Calu3 (cell line): ENCODE results near the gene ZBTB49. TPM values are rescaled to one million over a fixed set of nuclear protein-coding genes. Genes with fewer than 3 reads are reported as not detected.

Experiments
- BruUV-seq: library from RNA; stranded (reverse); fragments of 400-500 nt; replicated peaks from 2 replicates; lab custom pipeline; 2021; lab: Mats Ljungman, UMichigan
- CTCF ChIA-PET: fragments of 300-600 bp; sonication (Branson Sonifier 250); formaldehyde crosslinking; loops from one replicate; lab custom pipeline; 2022; ENCODE audit warnings: antibody characterized with exemption; lab: Charles Lee
- DNase-seq: peaks from one replicate; pipeline ENCODE4 v3.0.0; 2022
- H3K27ac Mint-ChIP-seq: one replicate; pipeline ENCODE4 v1.8.0; 2022; ENCODE audit warnings: mixed read lengths; ENCODE audit not compliant: unreplicated experiment
- H3K27me3 Mint-ChIP-seq: one replicate; pipeline ENCODE4 v1.8.0; 2022; ENCODE audit warnings: mixed read lengths; ENCODE audit not compliant: unreplicated experiment
- H3K36me3 Mint-ChIP-seq: one replicate; pipeline ENCODE4 v1.8.0; 2022; ENCODE audit warnings: mild to moderate bottlenecking, moderate library complexity, mixed read lengths; ENCODE audit not compliant: insufficient read depth, unreplicated experiment
- H3K4me1 Mint-ChIP-seq: one replicate; pipeline ENCODE4 v1.8.0; 2022; ENCODE audit warnings: mild to moderate bottlenecking, low read depth, mixed read lengths; ENCODE audit not compliant: unreplicated experiment
- H3K4me3 Mint-ChIP-seq: one replicate; pipeline ENCODE4 v1.8.0; 2022; ENCODE audit warnings: mild to moderate bottlenecking, low read depth, moderate library complexity, mixed read lengths; ENCODE audit not compliant: unreplicated experiment
- H3K9me3 Mint-ChIP-seq: one replicate; pipeline ENCODE4 v1.8.0; 2022; ENCODE audit warnings: low read depth, mixed read lengths; ENCODE audit not compliant: unreplicated experiment
- intact Hi-C: fragments of 100-400 bp; cut with micrococcal nuclease; formaldehyde crosslinking; loops from one replicate; pipeline ENCODE4 v1.10.0; 2022; ENCODE audit not compliant: unreplicated experiment
- total RNA-seq: library from RNA; stranded (reverse); gene quantifications from 2 replicates; pipeline ENCODE4 v1.2.3, GENCODE V29; 2022
- TF ChIP-seq, protein P1 (sequence below): fragments of 200-600 bp; IDR thresholded peaks from one replicate; pipeline ENCODE4 v1.8.0; 2022; ENCODE audit warnings: antibody characterized with exemption; ENCODE audit not compliant: unreplicated experiment

ZBTB49 gene
- total RNA-seq, 1 experiment from 2014 or later, result 3.3 TPM

DNA sequence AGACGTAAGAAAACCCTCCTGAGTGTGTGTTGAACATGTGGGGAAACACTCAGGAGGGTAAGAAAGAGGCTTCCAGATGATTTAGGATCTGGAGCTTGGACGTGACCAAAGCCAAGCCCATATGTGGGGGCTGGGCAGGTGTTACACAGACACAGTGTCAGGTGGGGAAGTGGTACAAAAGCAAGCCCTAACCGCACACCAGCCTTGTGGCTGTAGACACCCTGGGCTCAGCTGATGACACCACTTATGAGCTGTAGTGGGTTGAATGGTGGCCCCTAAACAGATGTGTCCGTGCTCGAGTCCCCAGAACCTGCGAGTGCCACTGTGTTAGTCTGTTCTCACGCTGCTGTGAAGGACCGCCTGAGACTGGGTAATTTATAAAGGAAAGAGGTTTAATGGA is 71.8 kb downstream of the ZBTB49 start:
- H3K36me3 Mint-ChIP-seq, result no peaks in the 10 kb centered on the region
- DNase-seq, result no peak
- H3K27me3 Mint-ChIP-seq, result peaks cover 34% of the 10 kb centered on the region
- no peaks in the 10 kb centered on the region for H3K4me1 Mint-ChIP-seq
- TF ChIP-seq, protein P1, sequence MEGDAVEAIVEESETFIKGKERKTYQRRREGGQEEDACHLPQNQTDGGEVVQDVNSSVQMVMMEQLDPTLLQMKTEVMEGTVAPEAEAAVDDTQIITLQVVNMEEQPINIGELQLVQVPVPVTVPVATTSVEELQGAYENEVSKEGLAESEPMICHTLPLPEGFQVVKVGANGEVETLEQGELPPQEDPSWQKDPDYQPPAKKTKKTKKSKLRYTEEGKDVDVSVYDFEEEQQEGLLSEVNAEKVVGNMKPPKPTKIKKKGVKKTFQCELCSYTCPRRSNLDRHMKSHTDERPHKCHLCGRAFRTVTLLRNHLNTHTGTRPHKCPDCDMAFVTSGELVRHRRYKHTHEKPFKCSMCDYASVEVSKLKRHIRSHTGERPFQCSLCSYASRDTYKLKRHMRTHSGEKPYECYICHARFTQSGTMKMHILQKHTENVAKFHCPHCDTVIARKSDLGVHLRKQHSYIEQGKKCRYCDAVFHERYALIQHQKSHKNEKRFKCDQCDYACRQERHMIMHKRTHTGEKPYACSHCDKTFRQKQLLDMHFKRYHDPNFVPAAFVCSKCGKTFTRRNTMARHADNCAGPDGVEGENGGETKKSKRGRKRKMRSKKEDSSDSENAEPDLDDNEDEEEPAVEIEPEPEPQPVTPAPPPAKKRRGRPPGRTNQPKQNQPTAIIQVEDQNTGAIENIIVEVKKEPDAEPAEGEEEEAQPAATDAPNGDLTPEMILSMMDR, result no peak
- intact Hi-C loops, result no loop called here
- H3K27ac Mint-ChIP-seq, result no peak overlapping the region
- BruUV-seq, result no TSS peak
- H3K4me3 Mint-ChIP-seq, result no peak overlapping the region
- peaks cover 2% of the 10 kb centered on the region for H3K9me3 Mint-ChIP-seq
- CTCF ChIA-PET, result no interaction called here

DNA sequence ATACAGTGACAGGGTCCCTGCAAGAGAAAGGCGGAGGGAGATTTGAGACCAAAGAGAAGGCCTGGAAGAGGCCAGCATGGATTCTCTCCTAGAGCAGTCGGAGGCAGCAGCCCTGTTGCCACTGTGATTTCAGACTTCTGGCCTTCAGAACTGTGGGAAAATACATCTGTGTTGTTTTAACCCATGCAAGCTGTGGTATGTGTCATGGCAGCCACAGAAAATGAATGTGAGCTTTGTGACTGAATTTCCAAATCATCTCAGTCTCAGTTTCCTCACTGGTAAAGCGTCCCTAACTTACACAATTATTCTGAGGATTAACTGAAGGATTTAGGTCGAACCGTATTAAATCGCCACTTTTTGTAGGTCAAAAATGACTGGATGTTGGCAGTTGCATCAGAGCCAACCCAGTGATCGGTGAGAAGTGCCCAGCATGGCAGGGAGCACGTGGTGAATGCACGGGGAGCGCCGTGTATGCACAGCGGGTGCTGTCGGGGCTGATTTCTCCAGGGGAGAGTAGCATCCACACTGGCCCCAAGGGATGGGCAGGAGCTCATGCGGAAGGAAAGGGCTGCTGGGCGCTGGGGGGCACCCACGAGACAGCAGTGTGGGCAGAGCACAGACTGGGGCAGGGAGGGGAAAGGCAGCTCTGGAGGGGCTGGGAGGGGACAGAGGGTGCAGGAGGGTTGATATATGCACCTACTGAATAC is 73.1 kb downstream of the ZBTB49 start:
- no peaks in the 10 kb centered on the region for H3K4me1 Mint-ChIP-seq
- H3K27me3 Mint-ChIP-seq, result peaks cover 22% of the 10 kb centered on the region
- intact Hi-C loops, result no loop called here
- CTCF ChIA-PET, result no interaction called here
- H3K9me3 Mint-ChIP-seq, result peaks cover 2% of the 10 kb centered on the region
- H3K36me3 Mint-ChIP-seq, result no peaks in the 10 kb centered on the region
- no TSS peak for BruUV-seq
- TF ChIP-seq, protein P1, result no peak
- H3K4me3 Mint-ChIP-seq, result no peak overlapping the region
- H3K27ac Mint-ChIP-seq, result no peak overlapping the region
- DNase-seq, result no peak

DNA sequence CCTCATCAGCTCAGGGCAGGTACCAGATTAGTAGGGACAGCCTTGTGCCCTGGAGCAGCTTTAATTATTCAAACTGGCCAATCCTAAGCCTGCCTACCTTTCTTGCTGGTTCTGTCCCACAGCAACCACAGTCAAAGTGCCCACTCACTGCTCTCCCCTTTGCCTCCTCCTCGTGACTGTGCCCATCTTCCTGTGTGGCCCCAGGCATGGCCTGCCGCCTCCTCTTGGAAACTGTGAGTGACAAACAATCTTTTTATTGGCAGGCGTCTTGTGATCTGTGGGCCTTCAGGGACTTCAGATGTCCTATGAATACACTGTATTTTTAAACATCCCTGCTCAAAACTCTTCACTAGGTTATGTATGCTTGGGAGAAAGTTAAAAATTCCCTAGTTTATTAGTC is 74.0 kb downstream of the ZBTB49 start:
- DNase-seq, result no peak
- H3K27ac Mint-ChIP-seq, result no peak overlapping the region
- peaks cover 2% of the 10 kb centered on the region for H3K9me3 Mint-ChIP-seq
- H3K4me1 Mint-ChIP-seq, result no peaks in the 10 kb centered on the region
- intact Hi-C loops, result no loop called here
- BruUV-seq, result no TSS peak
- H3K4me3 Mint-ChIP-seq, result no peak overlapping the region
- peaks cover 23% of the 10 kb centered on the region for H3K27me3 Mint-ChIP-seq
- no peaks in the 10 kb centered on the region for H3K36me3 Mint-ChIP-seq
- TF ChIP-seq, protein P1, result no peak
- CTCF ChIA-PET, result no interaction called here

DNA sequence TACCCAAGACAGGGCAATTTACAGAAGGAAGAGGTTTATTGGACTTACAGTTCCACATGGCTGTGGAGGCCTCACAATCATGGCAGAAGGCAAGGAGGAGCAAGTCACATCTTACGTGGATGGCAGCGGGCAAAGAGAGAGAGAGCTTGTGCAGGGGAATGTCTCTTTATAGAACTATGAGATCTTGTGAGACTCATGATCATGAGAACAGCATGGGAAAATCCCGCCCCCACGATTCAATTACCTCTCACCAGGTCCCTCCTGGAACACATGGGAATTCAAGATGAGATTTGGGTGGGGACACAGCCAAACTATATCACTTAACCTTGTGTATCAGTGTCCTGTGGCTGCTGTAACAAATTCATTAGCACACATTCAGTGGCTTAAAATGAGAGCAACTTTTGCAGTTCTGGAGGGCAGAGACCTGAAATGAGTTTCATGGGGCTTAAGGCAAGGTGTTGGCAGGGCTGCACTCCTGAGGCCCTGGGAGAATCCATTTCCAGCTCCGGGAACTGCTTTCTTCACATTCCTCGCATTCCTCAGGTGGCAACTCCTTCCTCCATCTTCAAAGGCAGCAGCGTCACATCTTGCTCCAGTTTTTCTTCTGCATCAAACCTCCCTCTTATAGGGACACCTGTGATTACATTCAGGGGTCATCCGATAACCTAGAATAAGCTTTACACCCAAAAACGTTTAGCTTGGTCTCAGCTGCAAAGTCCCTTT is 74.6 kb downstream of the ZBTB49 start:
- BruUV-seq, result no TSS peak
- Mint-ChIP-seq H3K9me3 (peaks cover 2% of the 10 kb centered on the region), H3K4me3 (no peak overlapping the region), H3K27me3 (peaks cover 29% of the 10 kb centered on the region), H3K4me1 (no peaks in the 10 kb centered on the region), H3K27ac (no peak overlapping the region), H3K36me3 (no peaks in the 10 kb centered on the region)
- DNase-seq, result no peak
- intact Hi-C loops, result no loop called here
- CTCF ChIA-PET, result no interaction called here
- TF ChIP-seq, protein P1, result no peak
